DMS153 treated with DMSO at 0.1 percent for 48 hours (cell line): ENCODE measurements around the gene RAB27B.

Experiments used
- DNase-seq: peaks from one replicate; lab custom pipeline; 2025; ENCODE audit not compliant: unreplicated experiment; lab: John Stamatoyannopoulos, UW

The RAB27B gene

GRCh38 chr18:54859667-54860421 is 31.6 kb downstream of the RAB27B start:
- DNase-seq = no peak

GRCh38 chr18:54860941-54861340 is 32.7 kb downstream of the RAB27B start:
- no peak for DNase-seq

- DNase-seq = no peak
These were observed 38.9 kb downstream of the RAB27B start for GRCh38 chr18:54867131-54867530.

- no peak for DNase-seq
These were observed 43.0 kb downstream of the RAB27B start for GRCh38 chr18:54871231-54871630.

GRCh38 chr18:54872681-54873080 is 44.4 kb downstream of the RAB27B start:
- no peak for DNase-seq

- no peak for DNase-seq
These were observed 45.6 kb downstream of the RAB27B start for GRCh38 chr18:54873884-54874255.

GRCh38 chr18:54875063-54875462 is 46.8 kb downstream of the RAB27B start:
- DNase-seq = no peak

- no peak for DNase-seq
These were observed 48.8 kb downstream of the RAB27B start for GRCh38 chr18:54877076-54877475.

GRCh38 chr18:54878159-54878622 is 49.9 kb downstream of the RAB27B start:
- DNase-seq = no peak

GRCh38 chr18:54878659-54879358 is 50.5 kb downstream of the RAB27B start:
- no peak for DNase-seq

GRCh38 chr18:54879691-54880090 is 51.4 kb downstream of the RAB27B start:
- no peak for DNase-seq

- DNase-seq = no peak
These were observed 52.3 kb downstream of the RAB27B start for GRCh38 chr18:54880395-54881105.

GRCh38 chr18:54881229-54881768 is 53.0 kb downstream of the RAB27B start:
- DNase-seq = no peak

GRCh38 chr18:54882318-54882717 is 54.0 kb downstream of the RAB27B start:
- no peak for DNase-seq

- no peak for DNase-seq
These were observed 55.7 kb downstream of the RAB27B start for GRCh38 chr18:54883816-54884604.

GRCh38 chr18:54888378-54888777 is 60.1 kb downstream of the RAB27B start:
- DNase-seq = no peak

GRCh38 chr18:54888933-54889332 is 60.7 kb downstream of the RAB27B start:
- DNase-seq = no peak

GRCh38 chr18:54899500-54899899 is 71.2 kb downstream of the RAB27B start:
- DNase-seq = no peak

- no peak for DNase-seq
These were observed 72.0 kb downstream of the RAB27B start for GRCh38 chr18:54900290-54900689.

- no peak for DNase-seq
These were observed 76.3 kb downstream of the RAB27B start for GRCh38 chr18:54904581-54904980.

GRCh38 chr18:54905629-54906028 is 77.4 kb downstream of the RAB27B start:
- no peak for DNase-seq
